ENCODE data around the gene DNMT3B. TPM values are rescaled to one million over a fixed set of nuclear protein-coding genes. Genes with fewer than 3 reads are reported as not detected.

The DNMT3B gene
- total RNA-seq, 1 experiment from 2014 or later = 682 TPM

DNA sequence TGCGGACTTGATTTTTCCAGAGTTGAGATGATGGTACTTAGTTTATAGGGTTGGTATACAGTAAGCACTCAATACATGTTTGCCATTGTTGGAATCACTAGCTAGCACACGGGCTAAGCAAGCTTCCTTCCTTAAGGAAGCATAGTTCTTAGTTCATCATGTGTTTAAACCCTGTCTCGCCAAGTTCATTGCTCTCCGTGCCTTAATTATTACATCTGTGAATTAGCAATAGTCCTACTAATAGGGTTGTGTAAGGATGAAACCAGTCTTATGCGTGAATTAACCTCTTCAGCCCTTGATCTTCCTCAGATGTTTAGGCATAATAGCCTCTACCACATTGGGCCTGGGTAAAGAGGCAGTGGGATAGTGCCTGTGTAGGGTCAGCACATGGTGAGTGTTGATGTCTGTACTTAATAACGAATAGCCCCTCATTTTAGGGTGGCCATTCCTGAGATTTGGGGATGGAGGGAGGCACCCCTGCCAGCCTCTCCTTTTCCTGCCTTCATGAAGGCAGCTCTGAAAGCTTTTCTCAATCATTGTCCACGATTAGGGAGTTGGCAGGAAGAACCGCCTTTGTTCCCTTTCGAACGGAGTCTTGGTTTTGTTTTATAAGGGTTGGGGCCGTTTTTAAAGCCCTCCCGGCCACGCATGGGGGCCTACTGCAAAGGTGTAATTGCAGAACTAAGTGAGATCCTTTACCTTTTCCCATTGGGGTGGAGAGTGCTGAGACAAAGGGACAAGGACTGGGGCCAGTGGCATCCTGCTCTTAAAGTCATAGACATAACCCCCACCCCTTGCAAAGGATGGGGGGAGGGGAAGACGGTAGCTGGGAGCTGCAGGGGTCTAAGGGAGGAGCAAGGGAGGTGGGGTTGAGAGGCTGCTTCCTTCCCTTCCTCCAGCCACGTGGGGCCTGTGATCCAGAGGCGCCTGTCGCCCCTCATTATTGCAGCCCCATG is 2.1 kb downstream of the DNMT3B start (continued):
- TF ChIP-seq, protein P1, sequence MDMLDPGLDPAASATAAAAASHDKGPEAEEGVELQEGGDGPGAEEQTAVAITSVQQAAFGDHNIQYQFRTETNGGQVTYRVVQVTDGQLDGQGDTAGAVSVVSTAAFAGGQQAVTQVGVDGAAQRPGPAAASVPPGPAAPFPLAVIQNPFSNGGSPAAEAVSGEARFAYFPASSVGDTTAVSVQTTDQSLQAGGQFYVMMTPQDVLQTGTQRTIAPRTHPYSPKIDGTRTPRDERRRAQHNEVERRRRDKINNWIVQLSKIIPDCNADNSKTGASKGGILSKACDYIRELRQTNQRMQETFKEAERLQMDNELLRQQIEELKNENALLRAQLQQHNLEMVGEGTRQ (CRISPR knock-in tag; IDR thresholded peaks at IDR 0.05) = peak; percentile 76
- TF ChIP-seq NR3C1 (CRISPR knock-in tag; conservative IDR thresholded peaks at IDR 0.05; ENCODE audit: low read depth) (no peak), ZNF396 (CRISPR knock-in tag; IDR thresholded peaks at IDR 0.05; ENCODE audit: borderline replicate concordance) (no peak), CBFB (CRISPR knock-in tag; IDR thresholded peaks at IDR 0.05; ENCODE audit: low read depth) (0 out of 2 replicates have a peak, but pooled peaks have one; percentile 56), ATF1 (CRISPR knock-in tag; IDR thresholded peaks at IDR 0.05) (no peak), MXD4 (CRISPR knock-in tag; IDR thresholded peaks at IDR 0.05; ENCODE audit: borderline replicate concordance) (no peak), ZNF232 (CRISPR knock-in tag; IDR thresholded peaks at IDR 0.05) (0 out of 2 replicates have a peak, but pooled peaks have one; percentile 26), RORB (CRISPR knock-in tag; IDR thresholded peaks at IDR 0.05) (no peak), ELF4 (CRISPR knock-in tag; IDR thresholded peaks at IDR 0.05; ENCODE audit: low read depth) (no peak), NFE2L1 (CRISPR knock-in tag; IDR thresholded peaks at IDR 0.05) (0 out of 2 replicates have a peak, but pooled peaks have one; percentile 56), NR2C2 (CRISPR knock-in tag; IDR thresholded peaks at IDR 0.05) (no peak), ZNF263 (CRISPR knock-in tag; IDR thresholded peaks at IDR 0.05; ENCODE audit: low read depth) (no peak), OVOL2 (CRISPR knock-in tag; IDR thresholded peaks at IDR 0.05; ENCODE audit: borderline replicate concordance) (no peak), NR1H2 (CRISPR knock-in tag; IDR thresholded peaks at IDR 0.05) (no peak), ZNF317 (CRISPR knock-in tag; IDR thresholded peaks at IDR 0.05; ENCODE audit: borderline replicate concordance, low read depth) (no peak), NFYB (CRISPR knock-in tag; conservative IDR thresholded peaks at IDR 0.05; ENCODE audit: low read depth) (no peak), FOXJ3 (CRISPR knock-in tag; IDR thresholded peaks at IDR 0.05; ENCODE audit: borderline replicate concordance) (no peak)
- TF ChIP-seq, protein P2, sequence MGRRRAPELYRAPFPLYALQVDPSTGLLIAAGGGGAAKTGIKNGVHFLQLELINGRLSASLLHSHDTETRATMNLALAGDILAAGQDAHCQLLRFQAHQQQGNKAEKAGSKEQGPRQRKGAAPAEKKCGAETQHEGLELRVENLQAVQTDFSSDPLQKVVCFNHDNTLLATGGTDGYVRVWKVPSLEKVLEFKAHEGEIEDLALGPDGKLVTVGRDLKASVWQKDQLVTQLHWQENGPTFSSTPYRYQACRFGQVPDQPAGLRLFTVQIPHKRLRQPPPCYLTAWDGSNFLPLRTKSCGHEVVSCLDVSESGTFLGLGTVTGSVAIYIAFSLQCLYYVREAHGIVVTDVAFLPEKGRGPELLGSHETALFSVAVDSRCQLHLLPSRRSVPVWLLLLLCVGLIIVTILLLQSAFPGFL (CRISPR knock-in tag; IDR thresholded peaks at IDR 0.05; ENCODE audit: borderline replicate concordance) = no peak
- TF ChIP-seq, protein P3, sequence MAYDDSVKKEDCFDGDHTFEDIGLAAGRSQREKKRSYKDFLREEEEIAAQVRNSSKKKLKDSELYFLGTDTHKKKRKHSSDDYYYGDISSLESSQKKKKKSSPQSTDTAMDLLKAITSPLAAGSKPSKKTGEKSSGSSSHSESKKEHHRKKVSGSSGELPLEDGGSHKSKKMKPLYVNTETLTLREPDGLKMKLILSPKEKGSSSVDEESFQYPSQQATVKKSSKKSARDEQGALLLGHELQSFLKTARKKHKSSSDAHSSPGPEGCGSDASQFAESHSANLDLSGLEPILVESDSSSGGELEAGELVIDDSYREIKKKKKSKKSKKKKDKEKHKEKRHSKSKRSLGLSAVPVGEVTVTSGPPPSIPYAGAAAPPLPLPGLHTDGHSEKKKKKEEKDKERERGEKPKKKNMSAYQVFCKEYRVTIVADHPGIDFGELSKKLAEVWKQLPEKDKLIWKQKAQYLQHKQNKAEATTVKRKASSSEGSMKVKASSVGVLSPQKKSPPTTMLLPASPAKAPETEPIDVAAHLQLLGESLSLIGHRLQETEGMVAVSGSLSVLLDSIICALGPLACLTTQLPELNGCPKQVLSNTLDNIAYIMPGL (CRISPR knock-in tag; IDR thresholded peaks at IDR 0.05) = no peak
- TF ChIP-seq, protein P4, sequence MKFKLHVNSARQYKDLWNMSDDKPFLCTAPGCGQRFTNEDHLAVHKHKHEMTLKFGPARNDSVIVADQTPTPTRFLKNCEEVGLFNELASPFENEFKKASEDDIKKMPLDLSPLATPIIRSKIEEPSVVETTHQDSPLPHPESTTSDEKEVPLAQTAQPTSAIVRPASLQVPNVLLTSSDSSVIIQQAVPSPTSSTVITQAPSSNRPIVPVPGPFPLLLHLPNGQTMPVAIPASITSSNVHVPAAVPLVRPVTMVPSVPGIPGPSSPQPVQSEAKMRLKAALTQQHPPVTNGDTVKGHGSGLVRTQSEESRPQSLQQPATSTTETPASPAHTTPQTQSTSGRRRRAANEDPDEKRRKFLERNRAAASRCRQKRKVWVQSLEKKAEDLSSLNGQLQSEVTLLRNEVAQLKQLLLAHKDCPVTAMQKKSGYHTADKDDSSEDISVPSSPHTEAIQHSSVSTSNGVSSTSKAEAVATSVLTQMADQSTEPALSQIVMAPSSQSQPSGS (CRISPR knock-in tag; IDR thresholded peaks at IDR 0.05; ENCODE audit: borderline replicate concordance, low read depth) = no peak
- TF ChIP-seq, protein P5, sequence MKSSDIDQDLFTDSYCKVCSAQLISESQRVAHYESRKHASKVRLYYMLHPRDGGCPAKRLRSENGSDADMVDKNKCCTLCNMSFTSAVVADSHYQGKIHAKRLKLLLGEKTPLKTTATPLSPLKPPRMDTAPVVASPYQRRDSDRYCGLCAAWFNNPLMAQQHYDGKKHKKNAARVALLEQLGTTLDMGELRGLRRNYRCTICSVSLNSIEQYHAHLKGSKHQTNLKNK (CRISPR knock-in tag; IDR thresholded peaks at IDR 0.05) = no peak
- TF ChIP-seq, protein P6, sequence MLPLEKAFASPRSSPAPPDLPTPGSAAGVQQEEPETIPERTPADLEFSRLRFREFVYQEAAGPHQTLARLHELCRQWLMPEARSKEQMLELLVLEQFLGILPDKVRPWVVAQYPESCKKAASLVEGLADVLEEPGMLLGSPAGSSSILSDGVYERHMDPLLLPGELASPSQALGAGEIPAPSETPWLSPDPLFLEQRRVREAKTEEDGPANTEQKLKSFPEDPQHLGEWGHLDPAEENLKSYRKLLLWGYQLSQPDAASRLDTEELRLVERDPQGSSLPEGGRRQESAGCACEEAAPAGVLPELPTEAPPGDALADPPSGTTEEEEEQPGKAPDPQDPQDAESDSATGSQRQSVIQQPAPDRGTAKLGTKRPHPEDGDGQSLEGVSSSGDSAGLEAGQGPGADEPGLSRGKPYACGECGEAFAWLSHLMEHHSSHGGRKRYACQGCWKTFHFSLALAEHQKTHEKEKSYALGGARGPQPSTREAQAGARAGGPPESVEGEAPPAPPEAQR (CRISPR knock-in tag; IDR thresholded peaks at IDR 0.05) = no peak
- TF ChIP-seq, protein P7, sequence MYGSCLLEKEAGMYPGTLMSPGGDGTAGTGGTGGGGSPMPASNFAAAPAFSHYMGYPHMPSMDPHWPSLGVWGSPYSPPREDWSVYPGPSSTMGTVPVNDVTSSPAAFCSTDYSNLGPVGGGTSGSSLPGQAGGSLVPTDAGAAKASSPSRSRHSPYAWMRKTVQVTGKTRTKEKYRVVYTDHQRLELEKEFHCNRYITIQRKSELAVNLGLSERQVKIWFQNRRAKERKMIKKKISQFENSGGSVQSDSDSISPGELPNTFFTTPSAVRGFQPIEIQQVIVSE (CRISPR knock-in tag; IDR thresholded peaks at IDR 0.05; ENCODE audit: borderline replicate concordance) = no peak
- TF ChIP-seq, protein P8, sequence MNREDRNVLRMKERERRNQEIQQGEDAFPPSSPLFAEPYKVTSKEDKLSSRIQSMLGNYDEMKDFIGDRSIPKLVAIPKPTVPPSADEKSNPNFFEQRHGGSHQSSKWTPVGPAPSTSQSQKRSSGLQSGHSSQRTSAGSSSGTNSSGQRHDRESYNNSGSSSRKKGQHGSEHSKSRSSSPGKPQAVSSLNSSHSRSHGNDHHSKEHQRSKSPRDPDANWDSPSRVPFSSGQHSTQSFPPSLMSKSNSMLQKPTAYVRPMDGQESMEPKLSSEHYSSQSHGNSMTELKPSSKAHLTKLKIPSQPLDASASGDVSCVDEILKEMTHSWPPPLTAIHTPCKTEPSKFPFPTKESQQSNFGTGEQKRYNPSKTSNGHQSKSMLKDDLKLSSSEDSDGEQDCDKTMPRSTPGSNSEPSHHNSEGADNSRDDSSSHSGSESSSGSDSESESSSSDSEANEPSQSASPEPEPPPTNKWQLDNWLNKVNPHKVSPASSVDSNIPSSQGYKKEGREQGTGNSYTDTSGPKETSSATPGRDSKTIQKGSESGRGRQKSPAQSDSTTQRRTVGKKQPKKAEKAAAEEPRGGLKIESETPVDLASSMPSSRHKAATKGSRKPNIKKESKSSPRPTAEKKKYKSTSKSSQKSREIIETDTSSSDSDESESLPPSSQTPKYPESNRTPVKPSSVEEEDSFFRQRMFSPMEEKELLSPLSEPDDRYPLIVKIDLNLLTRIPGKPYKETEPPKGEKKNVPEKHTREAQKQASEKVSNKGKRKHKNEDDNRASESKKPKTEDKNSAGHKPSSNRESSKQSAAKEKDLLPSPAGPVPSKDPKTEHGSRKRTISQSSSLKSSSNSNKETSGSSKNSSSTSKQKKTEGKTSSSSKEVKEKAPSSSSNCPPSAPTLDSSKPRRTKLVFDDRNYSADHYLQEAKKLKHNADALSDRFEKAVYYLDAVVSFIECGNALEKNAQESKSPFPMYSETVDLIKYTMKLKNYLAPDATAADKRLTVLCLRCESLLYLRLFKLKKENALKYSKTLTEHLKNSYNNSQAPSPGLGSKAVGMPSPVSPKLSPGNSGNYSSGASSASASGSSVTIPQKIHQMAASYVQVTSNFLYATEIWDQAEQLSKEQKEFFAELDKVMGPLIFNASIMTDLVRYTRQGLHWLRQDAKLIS (CRISPR knock-in tag; IDR thresholded peaks at IDR 0.05; ENCODE audit: borderline replicate concordance) = peak; percentile 93; the same call in 1 of the 2 replicates

All from WTC11 (cell line).